Suprapubic skin (tissue), 2 donors: Measurements from ENCODE around the gene CHST9.

ENCODE experiments used
- EP300 ChIP-seq: sonication (generic); formaldehyde crosslinking; IDR thresholded peaks from one replicate; pipeline ENCODE4 v1.6.1; 2017; ENCODE audit warnings: antibody characterized with exemption
- POLR2A ChIP-seq, 2 donors: fragments of 450-650 bp; IDR thresholded peaks; one replicate each; pipeline ENCODE4 v1.6.1; 2017; ENCODE audit warnings: antibody characterized with exemption in 2 of 2, mild to moderate bottlenecking in 2 of 2, moderate library complexity in 2 of 2

- TF ChIP-seq POLR2A (IDR thresholded peaks at IDR 0.05): no peak
- TF ChIP-seq EP300: no peak
These were observed 284.1 kb downstream of the CHST9 start for GRCh38 chr18:26901020-26901419.
